Epidermal melanocyte (primary cell): ENCODE results near the gene EPO.
A peak's percentile ranks its signal among the peaks of the same experiment; 100 is the strongest.
"Not testable (repeated sequence)": the region's sequence is repeated elsewhere in the genome, so short reads cannot be mapped to it uniquely, and the experiment has no call there.

ENCODE experiments used
- DNase-seq: peaks from one replicate; pipeline ENCODE4 v3.0.0; 2011; ENCODE audit warnings: low spot score; ENCODE audit not compliant: insufficient read length

EPO gene

GRCh38 chr7:100705320-100705752, 14.9 kb upstream of the EPO start:
- DNase-seq, result peak; percentile 79

- DNase-seq, result peak; percentile 89
Observed at GRCh38 chr7:100705753-100706671, 14.3 kb upstream of the EPO start, which contains the start of gene POP7. Gene POP7, plus strand, starts transcription at chr7:100706121. Its CDS starts 710 bp downstream, at chr7:100706831.

DNA sequence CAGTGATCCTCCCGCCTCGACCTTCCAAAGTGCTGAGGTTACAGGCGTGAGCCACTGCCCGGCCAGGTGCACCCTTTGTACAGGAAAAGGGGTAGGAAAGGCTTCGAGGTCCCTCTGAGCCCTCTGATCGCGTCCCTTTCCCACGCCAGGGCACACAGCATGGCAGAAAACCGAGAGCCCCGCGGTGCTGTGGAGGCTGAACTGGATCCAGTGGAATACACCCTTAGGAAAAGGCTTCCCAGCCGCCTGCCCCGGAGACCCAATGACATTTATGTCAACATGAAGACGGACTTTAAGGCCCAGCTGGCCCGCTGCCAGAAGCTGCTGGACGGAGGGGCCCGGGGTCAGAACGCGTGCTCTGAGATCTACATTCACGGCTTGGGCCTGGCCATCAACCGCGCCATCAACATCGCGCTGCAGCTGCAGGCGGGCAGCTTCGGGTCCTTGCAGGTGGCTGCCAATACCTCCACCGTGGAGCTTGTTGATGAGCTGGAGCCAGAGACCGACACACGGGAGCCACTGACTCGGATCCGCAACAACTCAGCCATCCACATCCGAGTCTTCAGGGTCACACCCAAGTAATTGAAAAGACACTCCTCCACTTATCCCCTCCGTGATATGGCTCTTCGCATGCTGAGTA, 13.5 kb upstream of the EPO start:
- DNase-seq, result no peak

- DNase-seq, result no peak
Observed at GRCh38 chr7:100708395-100708794, 11.9 kb upstream of the EPO start.

DNA sequence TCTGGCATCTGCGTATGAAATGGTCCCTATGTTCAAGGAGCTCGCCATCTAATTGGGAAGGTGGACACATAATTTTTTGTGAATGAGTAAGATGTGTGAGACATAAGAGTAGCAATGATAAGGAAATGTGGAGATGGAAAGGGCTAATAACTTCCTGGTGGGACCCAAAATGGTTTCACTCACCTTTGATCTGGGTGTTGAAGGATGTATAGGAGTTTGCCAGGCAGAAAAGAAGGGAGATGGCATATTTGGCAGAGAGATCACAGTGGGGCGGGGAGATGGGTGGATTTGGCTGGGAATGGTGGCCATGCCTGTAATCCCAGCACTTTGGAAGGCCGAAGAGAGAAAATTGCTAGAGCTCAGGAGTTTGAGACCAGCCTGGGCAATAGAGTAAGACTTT, 9.8 kb upstream of the EPO start:
- no peak for DNase-seq

DNA sequence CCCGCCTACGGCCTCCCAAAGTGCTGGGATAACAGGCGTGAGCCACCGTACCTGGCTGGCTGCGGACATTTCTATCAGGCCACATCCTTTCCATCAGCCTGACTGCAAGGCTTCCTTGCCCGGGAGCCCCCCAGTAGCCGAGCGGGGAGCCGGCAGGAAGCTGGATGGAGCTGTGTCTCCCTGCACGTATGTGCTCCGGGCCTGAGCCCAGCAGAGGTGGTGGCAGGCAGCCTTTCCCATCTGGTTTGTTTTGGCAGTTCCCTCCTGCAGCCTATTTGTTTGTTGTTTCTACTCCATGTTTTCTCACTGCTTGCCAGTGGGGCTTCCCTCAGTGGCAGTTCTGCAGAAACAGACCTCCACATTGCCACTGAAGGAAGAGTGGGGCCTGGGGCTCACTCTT, 8.9 kb upstream of the EPO start:
- no peak for DNase-seq

DNA sequence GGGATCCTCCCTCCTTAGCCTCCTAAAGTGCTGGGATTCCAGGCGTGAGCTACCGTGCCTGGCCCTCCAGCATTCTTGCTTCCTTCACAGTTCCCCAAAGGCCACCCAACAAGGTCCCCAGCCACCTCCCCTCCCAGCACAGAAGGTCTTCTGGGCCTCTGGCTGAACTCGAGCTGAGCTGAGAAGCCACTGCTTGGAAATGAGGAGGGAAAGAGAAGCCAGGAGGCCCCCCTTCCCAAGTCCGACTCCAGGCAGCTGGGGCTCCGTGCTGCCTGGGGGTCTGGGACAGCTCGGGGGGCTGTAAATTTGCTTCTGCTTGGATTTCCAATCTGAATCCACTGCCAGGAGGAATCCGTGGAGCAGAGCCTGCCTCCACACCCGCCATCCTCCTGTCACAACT, 5.5 kb upstream of the EPO start:
- no peak for DNase-seq

- DNase-seq, result not testable (repeated sequence)
Observed at GRCh38 chr7:100717073-100717472, 3.2 kb upstream of the EPO start.

GRCh38 chr7:100719523-100720278, 567 bp upstream of the EPO start:
- no peak for DNase-seq

- DNase-seq, result no peak
Observed at GRCh38 chr7:100720671-100721504, 620 bp downstream of the EPO start.

DNA sequence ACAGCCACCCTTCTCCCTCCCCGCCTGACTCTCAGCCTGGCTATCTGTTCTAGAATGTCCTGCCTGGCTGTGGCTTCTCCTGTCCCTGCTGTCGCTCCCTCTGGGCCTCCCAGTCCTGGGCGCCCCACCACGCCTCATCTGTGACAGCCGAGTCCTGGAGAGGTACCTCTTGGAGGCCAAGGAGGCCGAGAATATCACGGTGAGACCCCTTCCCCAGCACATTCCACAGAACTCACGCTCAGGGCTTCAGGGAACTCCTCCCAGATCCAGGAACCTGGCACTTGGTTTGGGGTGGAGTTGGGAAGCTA, 1.2 kb downstream of the EPO start:
- no peak for DNase-seq

DNA sequence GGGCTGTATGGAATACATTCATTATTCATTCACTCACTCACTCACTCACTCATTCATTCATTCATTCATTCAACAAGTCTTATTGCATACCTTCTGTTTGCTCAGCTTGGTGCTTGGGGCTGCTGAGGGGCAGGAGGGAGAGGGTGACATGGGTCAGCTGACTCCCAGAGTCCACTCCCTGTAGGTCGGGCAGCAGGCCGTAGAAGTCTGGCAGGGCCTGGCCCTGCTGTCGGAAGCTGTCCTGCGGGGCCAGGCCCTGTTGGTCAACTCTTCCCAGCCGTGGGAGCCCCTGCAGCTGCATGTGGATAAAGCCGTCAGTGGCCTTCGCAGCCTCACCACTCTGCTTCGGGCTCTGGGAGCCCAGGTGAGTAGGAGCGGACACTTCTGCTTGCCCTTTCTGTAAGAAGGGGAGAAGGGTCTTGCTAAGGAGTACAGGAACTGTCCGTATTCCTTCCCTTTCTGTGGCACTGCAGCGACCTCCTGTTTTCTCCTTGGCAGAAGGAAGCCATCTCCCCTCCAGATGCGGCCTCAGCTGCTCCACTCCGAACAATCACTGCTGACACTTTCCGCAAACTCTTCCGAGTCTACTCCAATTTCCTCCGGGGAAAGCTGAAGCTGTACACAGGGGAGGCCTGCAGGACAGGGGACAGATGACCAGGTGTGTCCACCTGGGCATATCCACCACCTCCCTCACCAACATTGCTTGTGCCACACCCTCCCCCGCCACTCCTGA, 2.4 kb downstream of the EPO start:
- DNase-seq, result no peak

DNA sequence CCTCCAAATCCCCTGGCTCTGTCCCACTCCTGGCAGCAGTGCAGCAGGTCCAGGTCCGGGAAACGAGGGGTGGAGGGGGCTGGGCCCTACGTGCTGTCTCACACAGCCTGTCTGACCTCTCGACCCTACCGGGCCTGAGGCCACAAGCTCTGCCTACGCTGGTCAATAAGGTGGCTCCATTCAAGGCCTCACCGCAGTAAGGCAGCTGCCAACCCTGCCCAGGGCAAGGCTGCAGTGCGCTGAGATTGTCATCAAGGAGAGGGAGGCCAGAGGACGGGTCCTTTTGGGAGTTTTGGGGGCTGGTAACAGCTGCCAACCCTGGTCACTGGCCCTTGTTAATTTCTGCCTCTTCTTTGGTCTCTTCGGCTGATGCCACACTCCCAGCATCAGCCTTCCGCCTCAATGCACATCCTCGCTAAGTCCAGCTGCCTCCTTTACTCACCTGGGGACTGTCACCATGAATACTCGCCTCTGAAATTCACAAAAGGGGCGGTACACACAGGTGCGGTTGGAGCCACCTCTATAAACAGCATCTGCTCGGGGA, 3.5 kb downstream of the EPO start:
- DNase-seq, result no peak

- DNase-seq, result not testable (repeated sequence)
Observed at GRCh38 chr7:100724364-100724763, 4.1 kb downstream of the EPO start.

- peak; percentile 54 for DNase-seq
Observed at GRCh38 chr7:100726996-100727761, 6.9 kb downstream of the EPO start.

- DNase-seq, result no peak
Observed at GRCh38 chr7:100728196-100728595, 7.9 kb downstream of the EPO start.

DNA sequence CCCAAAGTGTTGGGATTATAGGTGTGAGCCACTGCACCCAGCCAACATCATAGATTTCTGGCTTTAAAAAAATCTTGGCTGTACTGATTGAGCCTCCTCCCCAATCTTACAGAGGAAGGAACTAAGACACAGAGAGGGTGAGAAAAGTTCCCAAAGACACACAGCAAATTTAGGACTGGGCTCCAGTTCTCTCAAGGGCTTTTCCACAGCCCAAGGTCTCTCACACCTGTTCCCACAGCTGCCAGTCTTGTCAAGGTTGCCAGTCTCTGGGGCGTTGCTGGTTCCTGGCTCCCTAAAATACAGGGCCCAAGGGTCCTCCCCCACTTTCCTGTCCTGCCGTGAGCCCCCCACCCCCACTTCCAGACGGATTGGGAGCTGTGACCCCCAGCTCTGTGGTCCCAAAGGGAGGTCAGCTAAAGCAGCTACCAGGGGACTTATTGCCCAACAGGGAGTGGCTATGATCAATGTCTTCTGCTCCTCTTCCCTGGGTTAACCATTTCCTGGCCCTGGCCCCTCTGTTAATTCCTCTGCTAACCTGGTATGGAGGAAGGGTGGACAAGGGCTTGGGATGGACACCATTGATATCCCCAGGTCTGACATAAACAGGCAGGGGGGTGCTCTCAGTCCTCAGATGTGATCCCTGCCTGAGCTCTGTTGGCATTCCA, 10.0 kb downstream of the EPO start:
- no peak for DNase-seq

- DNase-seq, result no peak
Observed at GRCh38 chr7:100731937-100732636, 11.8 kb downstream of the EPO start.
